Measurements from ENCODE around the gene ZNF382. TPM values are rescaled to one million over a fixed set of nuclear protein-coding genes. Genes with fewer than 3 reads are reported as not detected.

ZNF382 gene
- total RNA-seq, 1 donor = 5.5 TPM

- Histone ChIP-seq H3K4me1 (ENCODE audit: insufficient read depth, low read length) (no peaks in the 10 kb centered on the region), H3K9me3 (ENCODE audit: low read depth, low read length) (peaks cover 82% of the 10 kb centered on the region), H3K4me3 (ENCODE audit: low read length) (no peak overlapping the region), H3K27me3 (ENCODE audit: insufficient read depth, low read length) (no peaks in the 10 kb centered on the region)
Observed at GRCh38 chr19:36638862-36639510, 33.9 kb downstream of the ZNF382 start.

GRCh38 chr19:36646746-36647145, 41.6 kb downstream of the ZNF382 start:
- Histone ChIP-seq H3K4me3 (ENCODE audit: low read length) (no peak overlapping the region), H3K27me3 (ENCODE audit: insufficient read depth, low read length) (no peaks in the 10 kb centered on the region), H3K4me1 (ENCODE audit: insufficient read depth, low read length) (no peaks in the 10 kb centered on the region), H3K9me3 (ENCODE audit: low read depth, low read length) (peaks cover 77% of the 10 kb centered on the region)

DNA sequence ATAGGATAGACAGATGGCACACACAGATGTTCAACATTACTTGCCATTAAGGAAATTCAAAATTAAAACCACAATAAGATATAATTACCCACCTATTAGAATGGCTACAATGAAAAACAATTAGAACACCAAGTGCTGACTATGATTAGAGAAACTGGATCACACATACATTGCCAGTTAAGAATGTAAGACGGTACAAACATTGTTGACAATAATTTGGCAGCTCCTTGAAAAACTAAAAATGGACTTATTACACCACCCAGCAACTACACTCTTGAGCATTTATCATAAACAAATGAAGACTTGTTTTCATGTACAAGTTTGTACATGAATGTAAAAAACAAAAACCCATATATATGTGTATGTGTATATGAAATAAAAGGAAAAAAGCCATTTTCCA, 47.8 kb downstream of the ZNF382 start:
- Histone ChIP-seq H3K4me3 (ENCODE audit: low read length) (no peak overlapping the region), H3K9me3 (ENCODE audit: low read depth, low read length) (peaks cover 62% of the 10 kb centered on the region), H3K27me3 (ENCODE audit: insufficient read depth, low read length) (no peaks in the 10 kb centered on the region), H3K4me1 (ENCODE audit: insufficient read depth, low read length) (no peaks in the 10 kb centered on the region)

GRCh38 chr19:36665832-36666231, 60.7 kb downstream of the ZNF382 start:
- H3K4me3 ChIP-seq (ENCODE audit: low read length) = peak overlapping the region; percentile 90
- H3K4me1 ChIP-seq (ENCODE audit: insufficient read depth, low read length) = peaks cover 20% of the 10 kb centered on the region
- peaks cover 31% of the 10 kb centered on the region for H3K9me3 ChIP-seq (ENCODE audit: low read depth, low read length)
- H3K27me3 ChIP-seq (ENCODE audit: insufficient read depth, low read length) = no peaks in the 10 kb centered on the region

GRCh38 chr19:36668646-36669045, 63.5 kb downstream of the ZNF382 start:
- H3K4me1 ChIP-seq (ENCODE audit: insufficient read depth, low read length) = peaks cover 20% of the 10 kb centered on the region
- H3K27me3 ChIP-seq (ENCODE audit: insufficient read depth, low read length) = no peaks in the 10 kb centered on the region
- H3K9me3 ChIP-seq (ENCODE audit: low read depth, low read length) = peaks cover 32% of the 10 kb centered on the region
- H3K4me3 ChIP-seq (ENCODE audit: low read length) = no peak overlapping the region

DNA sequence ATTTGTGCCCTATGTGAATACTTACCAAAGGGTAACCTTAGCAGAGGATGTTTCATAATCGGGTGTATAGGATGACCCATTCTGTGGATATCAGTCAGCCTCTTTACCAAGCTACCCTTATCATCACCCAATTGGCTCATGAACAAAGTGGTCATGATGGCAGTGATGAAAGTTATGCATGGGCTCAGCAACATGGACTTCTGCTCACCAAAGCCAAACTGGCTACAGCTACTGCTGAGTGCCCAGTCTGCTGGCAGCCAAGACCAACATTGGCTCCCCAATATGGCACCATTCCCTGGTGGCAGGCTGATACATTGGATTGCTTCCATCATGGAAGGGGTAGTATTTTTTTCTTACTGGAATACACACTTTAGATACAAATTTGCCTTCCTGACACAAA, 67.3 kb downstream of the ZNF382 start:
- no peak overlapping the region for H3K4me3 ChIP-seq (ENCODE audit: low read length)

DNA sequence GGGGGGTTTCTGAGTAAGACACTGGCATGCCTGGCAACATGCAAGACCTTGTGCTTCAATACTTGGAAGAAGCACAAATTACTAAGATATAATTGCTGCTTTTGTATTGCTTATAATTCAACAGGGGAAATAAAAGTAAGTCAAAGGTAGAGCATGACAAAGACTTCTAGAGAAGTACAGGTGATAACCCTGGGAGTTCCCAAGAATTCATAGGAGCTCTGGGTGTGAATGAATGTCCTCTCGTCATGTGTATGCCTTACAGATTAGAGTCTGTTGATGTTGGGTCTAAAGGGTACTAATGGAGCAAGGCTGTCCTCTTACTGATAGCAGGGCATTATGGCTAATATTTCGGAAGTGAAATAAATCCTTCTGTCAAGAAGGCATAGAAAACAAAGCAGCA, 69.1 kb downstream of the ZNF382 start:
- Histone ChIP-seq H3K4me1 (ENCODE audit: insufficient read depth, low read length) (no peaks in the 10 kb centered on the region), H3K9me3 (ENCODE audit: low read depth, low read length) (peaks cover 29% of the 10 kb centered on the region), H3K4me3 (ENCODE audit: low read length) (no peak overlapping the region), H3K27me3 (ENCODE audit: insufficient read depth, low read length) (no peaks in the 10 kb centered on the region)

More for the DNA sequence above, 67.3 kb downstream of the ZNF382 start:
- Histone ChIP-seq H3K27me3 (ENCODE audit: insufficient read depth, low read length) (no peaks in the 10 kb centered on the region), H3K4me1 (ENCODE audit: insufficient read depth, low read length) (peaks cover 9% of the 10 kb centered on the region), H3K9me3 (ENCODE audit: low read depth, low read length) (peaks cover 24% of the 10 kb centered on the region)

- Histone ChIP-seq H3K27me3 (ENCODE audit: insufficient read depth, low read length) (no peaks in the 10 kb centered on the region), H3K4me1 (ENCODE audit: insufficient read depth, low read length) (no peaks in the 10 kb centered on the region), H3K9me3 (ENCODE audit: low read depth, low read length) (peaks cover 12% of the 10 kb centered on the region), H3K4me3 (ENCODE audit: low read length) (no peak overlapping the region)
Observed at GRCh38 chr19:36679455-36679854, 74.3 kb downstream of the ZNF382 start.

Other genes starting within 250 kb of the ZNF382 start
- 4.4 TPM for gene ZFP14, start 226.1 kb upstream of the ZNF382 start, total RNA-seq
- 4.5 TPM for gene ZFP82, start 186.7 kb upstream of the ZNF382 start, total RNA-seq
- gene ZNF566, start 115.8 kb upstream of the ZNF382 start, total RNA-seq = 8.5 TPM
- gene ZNF260, start 77.0 kb upstream of the ZNF382 start, total RNA-seq = 11.2 TPM
- 23.6 TPM for gene ZNF529, start 32.0 kb upstream of the ZNF382 start, total RNA-seq
- 14.5 TPM for gene ZNF461, start 61.5 kb downstream of the ZNF382 start, total RNA-seq
- 15.0 TPM for gene ZNF567, start 82.3 kb downstream of the ZNF382 start, total RNA-seq
- gene ZNF850, start 167.5 kb downstream of the ZNF382 start, total RNA-seq = 1.4 TPM
- gene ZNF790, start 233.1 kb downstream of the ZNF382 start, total RNA-seq = 1.8 TPM
- 5.0 TPM for gene ZNF345, start 245.6 kb downstream of the ZNF382 start, total RNA-seq

Measured in mononuclear cell (primary cell).